ENCODE measurements around the gene ZNF138. TPM values are rescaled to one million over a fixed set of nuclear protein-coding genes. Genes with fewer than 3 reads are reported as not detected.
A peak's percentile ranks its signal among the peaks of the same experiment; 100 is the strongest.

The ZNF138 gene
- total and polyA plus RNA-seq, 10 of the 15 experiments (the other 5 are each of a cell fraction or from before 2014, with no cell fraction given), result 5.9 to 14.9 (median 12.4) TPM

DNA sequence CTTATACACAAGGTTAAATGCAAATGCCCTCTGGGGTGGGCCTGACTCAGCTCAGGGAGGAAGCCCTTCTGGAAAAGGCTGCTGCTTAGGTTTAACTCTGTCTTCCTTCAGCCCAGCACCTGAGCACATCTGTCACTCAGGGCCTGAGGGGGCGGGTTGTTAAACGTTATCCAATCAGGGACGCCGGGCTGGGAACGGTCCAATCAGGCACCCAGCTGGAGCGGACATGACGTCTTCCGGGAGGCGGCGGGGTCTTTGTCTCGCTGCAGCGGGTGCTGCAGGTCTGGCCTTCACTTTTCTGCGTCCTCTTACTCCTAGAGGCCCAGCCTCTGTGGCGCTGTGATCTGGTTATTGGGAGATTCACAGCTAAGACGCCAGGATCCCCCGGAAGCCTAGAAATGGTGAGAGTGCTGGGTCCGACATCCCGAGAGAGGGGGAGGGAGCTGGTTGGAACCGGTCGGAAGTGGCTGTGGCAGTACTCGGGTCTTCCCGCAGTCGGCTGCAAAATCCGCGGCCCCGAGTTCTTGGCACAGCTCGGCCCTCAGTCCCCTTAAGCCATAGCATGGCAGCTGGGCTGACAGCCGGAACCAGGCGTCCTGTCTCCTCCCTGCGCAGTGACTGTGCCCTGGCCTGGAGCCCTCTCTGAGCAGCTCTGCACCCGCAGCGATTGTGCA lies at the start of gene ZNF138 (continued):
- TF ChIP-seq HSF1 (IDR thresholded peaks at IDR 0.05; ENCODE audit: low read depth, low read length), result no peak
- TF ChIP-seq, protein P1, sequence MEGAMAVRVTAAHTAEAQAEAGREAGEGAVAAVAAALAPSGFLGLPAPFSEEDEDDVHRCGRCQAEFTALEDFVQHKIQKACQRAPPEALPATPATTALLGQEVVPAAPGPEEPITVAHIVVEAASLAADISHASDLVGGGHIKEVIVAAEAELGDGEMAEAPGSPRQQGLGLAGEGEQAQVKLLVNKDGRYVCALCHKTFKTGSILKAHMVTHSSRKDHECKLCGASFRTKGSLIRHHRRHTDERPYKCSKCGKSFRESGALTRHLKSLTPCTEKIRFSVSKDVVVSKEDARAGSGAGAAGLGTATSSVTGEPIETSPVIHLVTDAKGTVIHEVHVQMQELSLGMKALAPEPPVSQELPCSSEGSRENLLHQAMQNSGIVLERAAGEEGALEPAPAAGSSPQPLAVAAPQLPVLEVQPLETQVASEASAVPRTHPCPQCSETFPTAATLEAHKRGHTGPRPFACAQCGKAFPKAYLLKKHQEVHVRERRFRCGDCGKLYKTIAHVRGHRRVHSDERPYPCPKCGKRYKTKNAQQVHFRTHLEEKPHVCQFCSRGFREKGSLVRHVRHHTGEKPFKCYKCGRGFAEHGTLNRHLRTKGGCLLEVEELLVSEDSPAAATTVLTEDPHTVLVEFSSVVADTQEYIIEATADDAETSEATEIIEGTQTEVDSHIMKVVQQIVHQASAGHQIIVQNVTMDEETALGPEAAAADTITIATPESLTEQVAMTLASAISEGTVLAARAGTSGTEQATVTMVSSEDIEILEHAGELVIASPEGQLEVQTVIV (IDR thresholded peaks at IDR 0.05; ENCODE audit: borderline replicate concordance, partially characterized antibody), result no peak
- no peak for TF ChIP-seq KDM1A (IDR thresholded peaks at IDR 0.05; ENCODE audit: borderline replicate concordance)
- TF ChIP-seq, protein P2, sequence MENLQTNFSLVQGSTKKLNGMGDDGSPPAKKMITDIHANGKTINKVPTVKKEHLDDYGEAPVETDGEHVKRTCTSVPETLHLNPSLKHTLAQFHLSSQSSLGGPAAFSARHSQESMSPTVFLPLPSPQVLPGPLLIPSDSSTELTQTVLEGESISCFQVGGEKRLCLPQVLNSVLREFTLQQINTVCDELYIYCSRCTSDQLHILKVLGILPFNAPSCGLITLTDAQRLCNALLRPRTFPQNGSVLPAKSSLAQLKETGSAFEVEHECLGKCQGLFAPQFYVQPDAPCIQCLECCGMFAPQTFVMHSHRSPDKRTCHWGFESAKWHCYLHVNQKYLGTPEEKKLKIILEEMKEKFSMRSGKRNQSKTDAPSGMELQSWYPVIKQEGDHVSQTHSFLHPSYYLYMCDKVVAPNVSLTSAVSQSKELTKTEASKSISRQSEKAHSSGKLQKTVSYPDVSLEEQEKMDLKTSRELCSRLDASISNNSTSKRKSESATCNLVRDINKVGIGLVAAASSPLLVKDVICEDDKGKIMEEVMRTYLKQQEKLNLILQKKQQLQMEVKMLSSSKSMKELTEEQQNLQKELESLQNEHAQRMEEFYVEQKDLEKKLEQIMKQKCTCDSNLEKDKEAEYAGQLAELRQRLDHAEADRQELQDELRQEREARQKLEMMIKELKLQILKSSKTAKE (IDR thresholded peaks at IDR 0.05; ENCODE audit: low read depth, poor library complexity, severe bottlenecking), result peak; percentile 39

- H3K27me3 ChIP-seq (replicated peaks in 1 of 2; ENCODE audit: control insufficient read depth in 2 of 2, insufficient read depth in 2 of 2, low read length in 1 of 2), result no peaks in the 10 kb centered on the region
- RAD21 ChIA-PET (ENCODE audit: unreplicated experiment), result no interaction called here
- intact Hi-C loops (cut with micrococcal nuclease; ENCODE audit: unreplicated experiment) (no loop called here), in situ Hi-C loops (cut with MboI) (no loop called here)
- no peak for ATAC-seq
- no peaks in the 10 kb centered on the region for H3K79me2 ChIP-seq (ENCODE audit: control insufficient read depth, insufficient read depth, low read length)
- no TSS peak for BruUV-seq (replicated peaks)
- H3K36me3 ChIP-seq (ENCODE audit: control insufficient read depth in 2 of 2, insufficient read depth in 2 of 2, low read length in 1 of 2), result no peaks in the 10 kb centered on the region
- DNase-seq (ENCODE audit: low read depth, low spot score), result no peak
- SMC1A ChIA-PET (ENCODE audit: uncharacterized antibody, unreplicated experiment), result no interaction called here
- H4K20me1 ChIP-seq (ENCODE audit: control insufficient read depth, insufficient read depth), result no peaks in the 10 kb centered on the region
- CTCF ChIA-PET, result no interaction called here
- 43% methylated on average over 4 of the region's 4 CpGs for WGBS (ENCODE audit: insufficient coverage, insufficient replicate concordance, low lambda C conversion rate, missing lambda C conversion rate)
- H3K4me3 ChIP-seq, result no peak overlapping the region
- no peaks in the 10 kb centered on the region for H3K9me3 ChIP-seq (replicated peaks; ENCODE audit: control insufficient read depth, insufficient read depth, low read length)
- no peak overlapping the region for H3K9ac ChIP-seq (ENCODE audit: control insufficient read depth, insufficient read depth, low read length)
- no peak overlapping the region for H3K27ac ChIP-seq (ENCODE audit: control insufficient read depth, insufficient read depth)
- H3K4me2 ChIP-seq (ENCODE audit: control insufficient read depth, insufficient read depth), result no peak overlapping the region
- POLR2A ChIA-PET, result no interaction called here
- FAIRE-seq, result no peak
- no peak overlapping the region for H2AFZ ChIP-seq (ENCODE audit: control insufficient read depth, low read depth, low read length)
- no peaks in the 10 kb centered on the region for H3K4me1 ChIP-seq (ENCODE audit: control insufficient read depth, insufficient read depth, low read length)
- TF ChIP-seq SUPT20H (IDR thresholded peaks at IDR 0.05; ENCODE audit: borderline replicate concordance, control insufficient read depth, low read depth, low read length), result no peak
- no peak for TF ChIP-seq TAF1 (IDR thresholded peaks at IDR 0.05; ENCODE audit: borderline replicate concordance, low read depth, low read length)
- TF ChIP-seq E2F8 (IDR thresholded peaks at IDR 0.05; ENCODE audit: low read depth, partially characterized antibody), result no peak
- TF ChIP-seq ATF3 (IDR thresholded peaks at IDR 0.05; ENCODE audit: borderline replicate concordance, extremely low read depth, low read depth, low read length), result no peak
These were observed 49.5 kb upstream of the ZNF138 start for GRCh38 chr7:64744680-64745079.
